HepG2 (cell line): ENCODE results near the gene SSBP2. TPM values are rescaled to one million over a fixed set of nuclear protein-coding genes. Genes with fewer than 3 reads are reported as not detected.

Source experiments
- ARID5B ChIP-seq: IDR thresholded peaks from 2 replicates; pipeline ENCODE4 v1.4.0; 2020; ENCODE audit warnings: mild to moderate bottlenecking, missing genetic modification reagents
- DBP ChIP-seq: sonication (generic); formaldehyde crosslinking; IDR thresholded peaks from 2 replicates; pipeline ENCODE4 v1.4.0; 2020; ENCODE audit warnings: missing genetic modification reagents; ENCODE audit errors: not compliant biosample characterization
- E2F2 ChIP-seq: sonication (generic); formaldehyde crosslinking; IDR thresholded peaks from 2 replicates; pipeline ENCODE4 v1.4.0; 2020; ENCODE audit warnings: missing genetic modification reagents, borderline replicate concordance
- EP300 ChIP-seq, 3 experiments: sonication (generic) in 1 of 3; formaldehyde crosslinking in 1 of 3; IDR thresholded peaks; 2 replicates each; pipeline versions ENCODE4 v1.5.1 to v1.6.1; 2011 to 2020; ENCODE audit warnings: low read depth in 2 of 3, low read length in 2 of 3, borderline replicate concordance in 1 of 3, improper control_type of control experiment in 1 of 3, mild to moderate bottlenecking in 1 of 3, missing genetic modification reagents in 1 of 3, moderate library complexity in 1 of 3
- FLYWCH1 ChIP-seq: sonication (generic); formaldehyde crosslinking; IDR thresholded peaks from 2 replicates; pipeline ENCODE4 v1.8.1; 2023; ENCODE audit warnings: mild to moderate bottlenecking, missing genetic modification reagents
- FOXA3 ChIP-seq: IDR thresholded peaks from 2 replicates; pipeline ENCODE4 v1.6.1; 2016; ENCODE audit warnings: missing genetic modification reagents, missing compliant biosample characterization
- FOXC1 ChIP-seq: sonication (generic); formaldehyde crosslinking; IDR thresholded peaks from 2 replicates; pipeline ENCODE4 v1.8.0; 2022; ENCODE audit warnings: mild to moderate bottlenecking, missing genetic modification reagents, borderline replicate concordance
- GFI1 ChIP-seq: sonication (generic); formaldehyde crosslinking; IDR thresholded peaks from 2 replicates; pipeline ENCODE4 v1.5.0; 2020; ENCODE audit warnings: missing genetic modification reagents, mild to moderate bottlenecking, borderline replicate concordance
- HNF4A ChIP-seq: sonication (generic); formaldehyde crosslinking; IDR thresholded peaks from 2 replicates; pipeline ENCODE4 v1.4.0; 2020; ENCODE audit warnings: missing genetic modification reagents
- MEF2D ChIP-seq: sonication (generic); formaldehyde crosslinking; IDR thresholded peaks from 2 replicates; pipeline ENCODE4 v1.5.1; 2020; ENCODE audit warnings: mild to moderate bottlenecking, missing genetic modification reagents
- MEIS1 ChIP-seq: sonication (generic); formaldehyde crosslinking; IDR thresholded peaks from 2 replicates; pipeline ENCODE4 v1.9.0; 2021; ENCODE audit warnings: mild to moderate bottlenecking, missing genetic modification reagents, moderate library complexity, borderline replicate concordance
- PITX1 ChIP-seq: sonication (generic); formaldehyde crosslinking; IDR thresholded peaks from 2 replicates; pipeline ENCODE4 v1.5.1; 2020; ENCODE audit warnings: mild to moderate bottlenecking, missing genetic modification reagents
- SIN3B ChIP-seq: fragments of 150-350 bp; IDR thresholded peaks from 2 replicates; pipeline ENCODE4 v1.6.1; 2014; ENCODE audit warnings: low read length
- ZBTB7A ChIP-seq: sonication (generic); formaldehyde crosslinking; IDR thresholded peaks from 2 replicates; pipeline ENCODE4 v1.8.0; 2022; ENCODE audit warnings: mild to moderate bottlenecking, missing genetic modification reagents
- ZNF235 ChIP-seq: sonication (generic); formaldehyde crosslinking; IDR thresholded peaks from 2 replicates; pipeline ENCODE4 v1.8.1; 2023; ENCODE audit warnings: mild to moderate bottlenecking, missing genetic modification reagents, borderline replicate concordance
- ZNF282 ChIP-seq: fragments of 450-650 bp; IDR thresholded peaks from 2 replicates; pipeline ENCODE4 v1.6.1; 2018; ENCODE audit not compliant: partially characterized antibody
- ZNF687 ChIP-seq: sonication (generic); formaldehyde crosslinking; IDR thresholded peaks from 2 replicates; pipeline ENCODE4 v1.5.1; 2020; ENCODE audit warnings: mild to moderate bottlenecking, missing genetic modification reagents, moderate library complexity
- ZNF720 ChIP-seq: sonication (generic); formaldehyde crosslinking; IDR thresholded peaks from 2 replicates; pipeline ENCODE4 v1.4.0; 2020; ENCODE audit warnings: missing genetic modification reagents
- polyA plus RNA-seq, 8 experiments: library from polyadenylated mRNA; depleted of rRNA in 3 of 8; stranded (reverse) in 7 of 8; unstranded in 1 of 8; fragments of >200 nt; fragmentation: Illumina TruSeq in 4 of 8; extraction: Trizol in 4 of 8; gene quantifications; 2 replicates each; pipeline versions ENCODE4 v1.2.1 to v1.2.3, GENCODE V29; 2011 to 2016; ENCODE audit warnings: low read depth in 4 of 8, missing spikeins in 1 of 8, mixed read lengths in 1 of 8; ENCODE audit not compliant: insufficient read depth in 1 of 8
- total RNA-seq, 5 experiments: library from RNA; depleted of rRNA; stranded (reverse); fragments of >200 nt; fragmentation: Illumina TruSeq; extraction: Trizol; gene quantifications; 2 replicates each; pipeline ENCODE4 v1.2.3, GENCODE V29; 2016; ENCODE audit warnings: low read depth in 1 of 5

Gene SSBP2
- total and polyA plus RNA-seq, 2 of the 13 experiments (the other 11 are each of a cell fraction or from before 2014, with no cell fraction given) = 0.16 TPM; not detected in 1

GRCh38 chr5:81363093-81363871 lies 387.6 kb downstream of the SSBP2 start (continued):
- 0 out of 2 replicates have a peak, but pooled peaks have one; percentile 0 for TF ChIP-seq FOXC1 (CRISPR knock-in tag)
- peak; percentile 42; the same call in 1 of the 2 replicates for TF ChIP-seq ARID5B
- TF ChIP-seq ZNF720 (CRISPR knock-in tag) = no peak
- no peak for TF ChIP-seq DBP (CRISPR knock-in tag)
- no peak for TF ChIP-seq ZNF282
- 0 out of 2 replicates have a peak, but pooled peaks have one; percentile 57 for TF ChIP-seq MEF2D
- TF ChIP-seq ZBTB7A (CRISPR knock-in tag) = no peak
- no peak for TF ChIP-seq FLYWCH1 (CRISPR knock-in tag)
- TF ChIP-seq PITX1 (CRISPR knock-in tag) = peak; percentile 63; the same call in 1 of the 2 replicates
- TF ChIP-seq E2F2 = no peak
- TF ChIP-seq FOXA3 (CRISPR knock-in tag) = peak; percentile 57; the same call in 1 of the 2 replicates
- no peak for TF ChIP-seq SIN3B
- peak in 1 of 2 experiments; percentile 43; a peak in 2 of 4 replicates for TF ChIP-seq EP300 (IDR thresholded peaks at IDR 0.05; ENCODE audit: low read depth in 2 of 2, low read length in 2 of 2)
- no peak for TF ChIP-seq EP300 (CRISPR knock-in tag; IDR thresholded peaks at IDR 0.05; ENCODE audit: borderline replicate concordance)
- no peak for TF ChIP-seq MEIS1 (CRISPR knock-in tag)
- 0 out of 2 replicates have a peak, but pooled peaks have one; percentile 40 for TF ChIP-seq HNF4A (CRISPR knock-in tag)
- TF ChIP-seq ZNF235 (CRISPR knock-in tag) = no peak
- no peak for TF ChIP-seq ZNF687 (CRISPR knock-in tag)
- no peak for TF ChIP-seq GFI1 (CRISPR knock-in tag)
